ENCODE results near the gene NPC1L1. TPM values are rescaled to one million over a fixed set of nuclear protein-coding genes. Genes with fewer than 3 reads are reported as not detected.

The NPC1L1 gene
- polyA plus RNA-seq, 1 donor, result 0.08 TPM

DNA sequence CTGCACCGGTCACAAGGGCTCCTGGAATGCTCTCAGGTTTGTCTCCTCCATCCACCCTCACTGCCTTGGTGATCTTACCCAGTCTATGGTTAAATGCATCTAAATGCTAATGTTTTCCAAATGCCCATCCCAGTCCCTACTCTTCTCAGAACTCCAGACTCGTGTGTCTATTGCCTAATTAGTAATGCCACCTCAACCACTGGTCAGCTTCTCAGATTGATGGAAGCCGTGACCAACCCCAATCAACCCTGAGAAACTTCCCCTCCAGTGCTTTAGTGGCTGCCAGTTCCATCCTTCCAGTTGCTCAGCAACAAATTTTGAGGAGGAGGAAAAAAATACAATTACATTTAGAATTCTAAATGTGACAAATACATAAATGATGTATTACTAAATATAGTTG lies 69.3 kb downstream of the NPC1L1 start:
- no peak for DNase-seq

DNA sequence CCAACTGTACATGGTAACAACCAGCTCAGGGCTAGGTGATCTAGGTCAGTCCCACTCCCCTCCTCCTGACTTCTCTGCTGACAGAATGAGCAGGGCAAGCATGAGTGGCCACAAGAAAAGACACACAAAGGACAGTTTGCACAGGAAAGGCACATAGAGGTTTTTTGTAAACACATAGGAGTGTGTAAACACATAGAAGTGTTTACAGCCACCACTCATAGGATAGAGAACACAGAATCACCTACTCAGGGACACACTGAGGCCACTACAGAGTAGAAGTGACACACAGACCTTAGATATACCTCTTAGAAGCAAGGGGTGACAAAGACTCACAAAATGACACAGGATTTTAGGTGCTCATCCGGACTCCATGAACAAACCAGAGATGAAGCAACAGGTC lies 69.7 kb downstream of the NPC1L1 start:
- DNase-seq, result no peak

- no peak for DNase-seq
Measured at GRCh38 chr7:44470628-44471245, 70.4 kb downstream of the NPC1L1 start.

DNA sequence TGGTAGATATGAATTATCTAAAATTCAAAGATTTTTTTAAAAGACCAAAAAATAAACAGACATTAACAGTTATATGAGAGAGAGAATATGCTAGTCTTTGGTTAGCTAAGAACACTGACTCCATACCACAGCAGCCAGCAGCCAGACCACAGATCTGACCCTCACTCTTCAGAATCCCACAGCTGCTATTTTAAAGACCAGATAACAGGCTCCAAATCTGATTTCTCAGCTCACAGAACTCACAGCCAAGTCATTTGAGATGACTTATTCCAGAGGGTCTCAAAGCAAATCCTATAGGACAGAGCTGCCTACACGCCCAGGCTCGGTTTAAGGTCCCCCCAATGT lies 71.0 kb downstream of the NPC1L1 start:
- DNase-seq, result no peak

DNA sequence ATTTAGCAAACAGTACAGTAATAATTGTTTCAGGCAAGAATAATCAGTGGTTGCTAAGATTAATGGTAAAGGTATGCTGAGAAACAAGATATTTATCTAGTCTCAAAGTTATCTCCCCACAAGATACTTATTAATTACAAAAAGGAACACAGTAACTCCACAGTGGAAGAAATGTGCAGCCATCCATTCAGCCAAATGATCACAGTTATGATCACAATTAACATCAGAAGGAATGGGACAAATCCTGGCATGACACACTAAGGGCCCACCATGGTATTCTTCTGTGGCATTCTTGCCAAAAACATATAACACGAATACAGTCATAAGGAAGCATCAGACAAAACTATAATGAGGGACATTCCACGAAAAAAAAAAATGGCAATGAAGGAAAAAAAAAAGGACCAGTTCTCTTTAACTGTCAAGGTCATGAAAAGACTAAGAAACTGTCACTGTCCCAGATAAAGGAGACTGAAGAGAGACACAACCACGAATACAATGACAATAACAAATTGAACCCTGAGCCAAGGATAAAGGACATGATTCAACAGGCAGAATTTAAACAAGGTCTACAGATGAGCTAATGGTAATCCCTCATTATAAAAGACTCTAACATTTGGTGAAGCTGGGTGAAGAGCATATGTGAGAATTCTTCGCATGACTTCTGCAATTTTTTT lies 71.5 kb downstream of the NPC1L1 start:
- no peak for DNase-seq

DNA sequence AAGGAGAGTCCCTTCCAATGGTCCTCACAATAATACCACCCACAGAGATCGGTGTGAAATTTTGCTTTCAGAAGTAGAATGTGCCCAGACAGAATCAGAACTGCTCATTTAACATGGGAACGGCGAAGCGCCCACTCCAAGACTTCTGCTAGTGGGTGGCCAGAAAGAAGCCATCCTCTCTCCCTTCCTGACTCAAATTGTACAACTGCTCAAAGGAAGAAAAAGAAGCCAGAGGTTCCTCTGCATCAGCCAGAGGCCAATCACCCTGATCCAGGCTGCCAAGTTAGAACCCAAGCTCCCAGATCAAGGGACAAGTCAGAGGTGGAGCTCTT lies 73.9 kb downstream of the NPC1L1 start:
- DNase-seq, result no peak

GRCh38 chr7:44466300-44467216 lies 74.6 kb downstream of the NPC1L1 start:
- no peak for DNase-seq

DNA sequence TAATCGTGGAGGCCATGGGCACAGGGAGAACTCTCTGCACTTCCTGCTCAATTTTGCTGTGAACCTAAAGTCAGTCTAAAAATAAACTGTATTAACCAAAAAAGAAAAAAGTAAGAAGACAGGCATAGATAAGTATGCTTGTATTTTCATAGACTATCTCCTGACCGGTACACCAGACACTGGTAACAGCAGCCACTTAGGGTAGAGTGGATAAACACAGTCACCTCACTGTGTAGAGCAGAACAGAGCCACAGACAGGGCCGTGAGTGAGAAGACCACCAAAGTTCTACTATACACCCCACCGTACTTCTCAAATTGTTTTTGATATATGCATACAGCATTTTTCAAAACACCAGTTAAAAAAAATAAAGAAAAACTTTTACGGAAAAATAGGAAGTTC lies 75.6 kb downstream of the NPC1L1 start:
- no peak for DNase-seq

- DNase-seq, result no peak
Measured at GRCh38 chr7:44463169-44463808, 77.8 kb downstream of the NPC1L1 start.

Other genes with a start within 250 kb of the NPC1L1 start
- gene CAMK2B, start 215.7 kb downstream of the NPC1L1 start, polyA plus RNA-seq (ENCODE audit: insufficient read length), result 17.7 TPM
- 84.1 TPM for gene NUDCD3, start 50.7 kb downstream of the NPC1L1 start, polyA plus RNA-seq (ENCODE audit: insufficient read length)
- gene DDX56, start 32.6 kb upstream of the NPC1L1 start, polyA plus RNA-seq (ENCODE audit: insufficient read length), result 54.0 TPM
- 91.0 TPM for gene TMED4, start 40.9 kb upstream of the NPC1L1 start, polyA plus RNA-seq (ENCODE audit: insufficient read length)
- 66.4 TPM for gene OGDH, start 65.3 kb upstream of the NPC1L1 start, polyA plus RNA-seq (ENCODE audit: insufficient read length)
- gene ZMIZ2, start 207.5 kb upstream of the NPC1L1 start, polyA plus RNA-seq (ENCODE audit: insufficient read length), result 44.4 TPM

All from hindlimb muscle (tissue), 1 donor.